Activated CD4-positive, alpha-beta T cell treated with anti-CD3 and anti-CD28 coated beads for 24 hours (primary cell): ENCODE data around the gene ENTPD6.
"Not testable (repeated sequence)": the region's sequence is repeated elsewhere in the genome, so short reads cannot be mapped to it uniquely, and the experiment has no call there.

Source experiments
- DNase-seq, 2 donors: peaks; one replicate each; pipeline ENCODE4 v3.0.0-alpha.2; 2020; ENCODE audit warnings: low read depth in 2 of 2

The ENTPD6 gene

DNA sequence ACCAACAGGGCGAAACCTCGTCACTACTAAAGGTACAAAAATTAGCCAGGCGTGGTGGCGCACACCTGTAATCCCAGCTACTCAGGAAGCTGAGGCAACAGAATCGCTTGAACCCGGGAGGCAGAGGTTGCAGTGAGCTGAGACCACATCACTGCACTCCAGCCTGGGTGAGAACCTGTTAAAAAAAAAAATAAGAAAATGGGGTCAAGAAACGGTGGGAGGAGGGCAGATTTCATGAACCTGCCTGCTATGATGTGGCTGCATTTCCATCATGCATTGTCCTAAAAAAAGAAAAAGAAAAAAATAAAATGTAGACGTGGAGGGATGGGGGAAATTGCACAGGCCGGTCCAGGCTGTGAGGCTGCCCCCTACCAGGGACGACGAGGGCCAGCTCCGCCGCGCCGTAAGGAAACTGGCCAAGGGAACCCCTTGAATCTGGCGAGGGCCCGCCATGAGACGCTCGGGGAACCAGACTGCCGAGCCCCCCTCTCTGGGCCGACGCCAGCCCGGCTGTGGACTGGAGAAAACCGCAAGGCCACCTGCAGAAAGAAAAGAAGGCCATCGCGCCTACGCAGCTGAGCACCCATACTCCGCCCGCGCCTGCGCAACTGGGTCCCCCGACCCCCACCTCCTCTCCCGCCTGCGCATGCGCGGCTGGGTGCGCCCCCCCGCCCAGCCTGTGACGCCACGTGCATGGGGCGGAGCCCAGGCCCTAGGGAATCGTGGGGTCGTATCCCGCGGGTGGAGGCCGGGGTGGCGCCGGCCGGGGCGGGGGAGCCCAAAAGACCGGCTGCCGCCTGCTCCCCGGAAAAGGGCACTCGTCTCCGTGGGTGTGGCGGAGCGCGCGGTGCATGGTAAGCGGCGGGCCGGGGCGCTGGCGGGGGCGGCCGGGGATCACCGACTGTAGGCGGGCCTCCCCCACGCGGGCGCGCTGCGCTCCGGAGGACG lies at the start of gene ENTPD6:
Gene ENTPD6 (plus strand): TSS at position 699 of the 948 bp plus-strand sequence. CDS start 10,825 bp downstream, outside the sequence.
- DNase-seq: peak; percentile 85 to 88

DNA sequence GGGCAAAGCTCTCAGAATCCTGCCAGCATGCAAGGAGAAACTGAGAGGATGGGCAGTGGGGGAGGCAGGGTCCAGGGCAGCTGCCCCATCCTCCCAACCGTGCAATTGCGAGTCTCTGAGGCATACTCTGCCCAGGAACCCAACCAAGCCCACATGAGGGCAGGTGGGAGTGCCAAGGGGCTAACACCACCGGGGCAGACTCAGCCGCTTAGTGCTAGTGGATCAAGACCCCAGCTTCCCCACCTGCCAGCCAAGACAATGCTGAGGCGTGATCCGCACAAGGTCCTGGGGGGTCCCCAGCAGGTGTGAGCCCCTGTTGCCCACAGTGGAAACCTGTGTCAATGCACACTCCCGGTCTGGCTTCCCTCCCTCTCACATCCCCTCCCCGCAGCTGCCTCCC lies 48.5 kb upstream of the ENTPD6 start:
- DNase-seq: no peak

DNA sequence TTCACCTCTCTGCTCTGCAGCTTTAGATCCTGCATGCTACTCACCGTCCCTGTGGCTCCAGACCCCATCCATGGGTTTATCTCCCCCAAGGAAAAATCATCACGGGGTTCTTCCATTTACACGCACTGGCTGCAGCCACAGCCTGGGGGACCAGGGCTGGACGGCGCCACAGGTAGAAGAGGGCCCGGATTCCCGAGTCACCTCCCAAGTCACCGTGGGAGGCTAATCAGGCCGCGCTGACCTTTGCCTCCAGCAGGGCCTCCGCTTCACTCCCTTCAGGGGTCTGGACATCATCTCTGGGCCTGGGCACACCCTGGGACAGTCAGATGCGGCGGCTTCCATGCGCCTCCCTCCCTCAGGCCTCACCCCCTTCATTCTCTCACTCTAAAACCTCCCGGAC lies 47.8 kb upstream of the ENTPD6 start:
- DNase-seq: no peak

DNA sequence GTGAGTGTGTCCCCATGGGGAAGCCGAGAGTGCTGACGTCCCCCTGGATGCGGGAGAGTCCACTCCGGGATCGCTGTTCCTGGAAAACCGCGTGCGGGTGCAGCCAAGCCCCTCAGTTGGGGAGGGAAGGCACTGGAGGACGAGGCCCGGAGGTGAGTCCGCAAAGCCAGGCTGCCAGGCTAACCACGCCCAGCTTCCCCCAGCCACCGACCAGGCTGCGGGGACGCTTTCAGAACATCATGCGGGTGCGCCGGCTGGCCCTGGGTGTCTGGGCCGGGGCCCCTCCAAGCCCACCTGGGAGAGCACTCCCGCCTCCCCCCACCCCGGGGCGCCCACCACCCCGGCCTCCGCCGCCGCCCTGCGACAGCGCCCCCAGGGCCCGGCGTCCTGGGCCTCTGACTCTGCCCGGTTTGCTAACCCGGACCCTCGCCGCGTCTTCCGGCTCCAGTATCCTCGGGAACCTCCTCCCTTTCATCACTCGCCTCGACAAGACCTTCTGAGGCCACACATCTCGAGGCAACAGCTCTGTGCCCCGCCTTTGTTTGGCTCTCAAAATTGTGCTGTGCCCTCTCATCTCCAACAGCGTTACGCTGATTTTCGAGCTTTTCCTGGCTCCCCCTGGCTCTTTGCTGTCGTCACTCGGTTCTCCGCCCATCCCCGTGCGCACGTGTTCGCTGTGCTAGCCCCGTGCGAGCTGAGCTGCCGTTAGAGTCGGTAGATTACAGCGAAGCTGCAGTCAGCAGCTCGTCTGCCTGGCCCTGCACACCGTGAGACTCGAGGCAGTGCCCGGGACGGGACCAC lies 47.1 kb upstream of the ENTPD6 start:
- DNase-seq: peak; percentile 27 to 31

DNA sequence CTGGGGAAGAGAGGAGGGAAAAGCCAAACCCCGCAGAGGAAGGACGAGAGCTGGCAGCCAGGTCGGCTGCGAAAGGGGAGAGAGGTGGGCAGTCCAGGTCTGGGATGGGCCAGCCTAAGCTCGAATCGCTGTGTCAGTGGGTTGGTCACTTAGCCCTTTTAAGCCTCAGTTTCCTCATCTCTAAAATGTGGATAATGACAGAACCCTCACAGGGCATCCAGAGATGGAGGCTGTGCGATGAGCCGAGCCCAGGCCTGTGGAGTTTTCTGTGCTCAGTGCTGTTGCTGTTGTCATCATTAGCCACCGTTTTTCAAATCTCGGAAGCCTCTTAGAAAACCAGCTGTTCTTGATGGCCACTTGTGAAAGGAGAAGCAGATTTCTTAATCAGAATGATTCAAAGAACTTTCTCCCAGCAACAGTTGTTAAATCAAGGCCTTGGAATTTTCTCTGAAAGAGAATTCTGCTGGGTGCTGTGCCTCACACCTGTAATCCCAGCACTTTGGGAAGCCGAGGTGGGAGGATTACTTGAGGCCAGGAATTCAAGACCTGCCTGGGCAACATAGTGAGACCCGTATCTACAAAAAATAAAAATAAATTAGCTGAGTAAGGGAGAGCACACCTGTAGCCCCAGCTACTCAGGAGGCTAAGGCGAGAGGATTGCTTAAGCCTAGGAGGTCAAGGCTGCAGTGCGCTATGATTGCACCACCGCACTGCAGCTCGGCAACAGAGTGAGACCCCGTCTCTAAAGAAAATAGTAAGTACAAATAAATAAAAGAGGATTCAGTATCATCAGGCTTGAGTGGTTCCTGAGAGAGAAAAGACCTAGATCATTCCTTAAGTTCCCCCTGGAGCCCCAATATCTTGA lies 46.3 kb upstream of the ENTPD6 start:
- no peak for DNase-seq

DNA sequence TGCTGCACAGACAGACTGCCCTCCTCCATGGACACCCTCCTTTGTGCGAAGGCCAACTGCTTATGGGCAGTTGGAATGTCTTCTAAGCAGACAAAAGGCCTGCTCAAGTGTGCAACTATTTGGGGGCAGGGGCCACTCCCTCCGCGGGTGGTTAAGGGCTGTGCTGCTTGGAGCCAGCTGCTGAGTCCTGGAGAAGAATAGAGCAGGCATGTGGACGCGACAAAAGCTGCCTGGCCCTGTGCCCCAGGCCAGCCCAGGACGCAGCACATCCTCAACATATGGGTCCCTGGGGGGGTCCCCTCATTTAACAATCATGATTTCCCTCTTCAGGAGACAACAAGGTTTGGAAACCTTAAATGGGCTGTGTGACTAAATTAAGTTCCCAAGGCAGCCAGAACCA lies 45.5 kb upstream of the ENTPD6 start:
- no peak for DNase-seq

DNA sequence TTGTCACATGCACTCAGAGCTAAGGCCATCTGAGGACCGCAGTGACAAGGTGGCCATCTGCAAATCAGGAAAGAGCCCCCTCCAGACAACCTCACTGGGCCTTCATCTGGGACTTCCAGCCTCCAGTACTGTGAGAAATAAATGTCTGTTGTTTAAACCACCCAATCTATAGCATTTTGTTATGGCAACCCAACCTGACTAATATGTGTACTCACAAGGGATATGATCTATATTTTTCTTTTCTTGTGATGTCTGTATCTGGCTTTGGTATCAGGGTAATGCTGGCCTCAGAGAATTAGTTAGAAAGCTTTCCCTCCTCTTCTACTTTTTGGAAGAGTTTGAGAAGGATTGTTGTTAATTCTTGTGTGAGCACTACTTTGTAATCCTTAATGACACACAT lies 37.5 kb upstream of the ENTPD6 start:
- no peak for DNase-seq

DNA sequence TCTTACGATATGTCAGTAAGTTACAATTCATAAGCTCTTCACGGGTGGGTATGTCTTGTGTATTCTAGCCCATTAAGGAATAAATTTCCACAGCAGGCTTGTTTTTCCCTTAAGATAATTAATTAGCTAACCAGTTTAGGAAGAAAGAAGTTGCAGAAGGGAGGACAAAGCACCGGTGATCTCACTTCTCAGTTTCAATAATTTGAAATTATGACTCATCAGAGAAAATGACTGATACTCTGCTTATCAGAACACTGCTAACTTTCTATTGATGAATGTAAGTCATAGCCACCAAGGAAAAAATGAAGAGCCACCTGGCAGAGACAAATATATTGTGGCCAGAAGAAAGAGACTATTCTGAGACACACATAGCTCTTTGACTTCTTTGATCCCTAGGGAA lies 35.0 kb upstream of the ENTPD6 start:
- no peak for DNase-seq

DNA sequence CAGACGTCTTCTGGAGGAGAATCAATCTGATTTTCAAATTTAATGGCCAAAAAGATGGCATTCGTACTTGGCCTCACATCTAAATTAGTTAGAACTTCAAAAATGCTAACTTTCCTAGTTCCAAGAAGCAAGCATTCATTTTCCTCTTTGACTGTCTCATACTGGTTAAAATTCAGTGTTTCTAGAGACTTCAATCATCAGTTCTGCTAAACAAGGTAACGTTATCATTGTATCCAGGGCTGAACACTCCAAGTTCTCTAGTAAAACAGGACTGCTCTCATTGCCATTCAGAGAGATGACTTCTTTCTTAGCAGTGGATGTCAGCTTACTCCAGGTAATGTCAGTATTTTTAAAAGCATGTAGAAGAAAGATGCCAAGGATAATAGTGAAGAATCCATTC lies 34.6 kb upstream of the ENTPD6 start:
- no peak for DNase-seq

DNA sequence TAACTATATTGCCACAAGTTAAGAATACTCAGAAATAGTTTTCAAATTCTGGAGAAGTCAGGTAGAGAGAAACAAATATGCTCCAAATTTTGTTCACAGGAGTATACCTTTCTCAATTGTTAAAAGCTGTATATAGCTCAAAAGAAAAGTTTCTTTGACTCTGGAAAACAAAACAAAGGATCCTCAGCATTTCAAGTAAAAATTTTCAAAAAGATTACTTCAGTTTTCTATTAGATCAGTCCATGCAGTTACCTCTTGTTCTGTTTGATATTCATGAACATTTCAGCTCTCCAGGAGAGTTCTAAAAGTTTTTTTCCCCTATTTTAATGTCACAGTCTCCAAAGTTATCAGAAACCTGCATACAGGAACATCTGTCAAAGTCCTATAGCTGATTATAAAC lies 30.4 kb upstream of the ENTPD6 start:
- no peak for DNase-seq

DNA sequence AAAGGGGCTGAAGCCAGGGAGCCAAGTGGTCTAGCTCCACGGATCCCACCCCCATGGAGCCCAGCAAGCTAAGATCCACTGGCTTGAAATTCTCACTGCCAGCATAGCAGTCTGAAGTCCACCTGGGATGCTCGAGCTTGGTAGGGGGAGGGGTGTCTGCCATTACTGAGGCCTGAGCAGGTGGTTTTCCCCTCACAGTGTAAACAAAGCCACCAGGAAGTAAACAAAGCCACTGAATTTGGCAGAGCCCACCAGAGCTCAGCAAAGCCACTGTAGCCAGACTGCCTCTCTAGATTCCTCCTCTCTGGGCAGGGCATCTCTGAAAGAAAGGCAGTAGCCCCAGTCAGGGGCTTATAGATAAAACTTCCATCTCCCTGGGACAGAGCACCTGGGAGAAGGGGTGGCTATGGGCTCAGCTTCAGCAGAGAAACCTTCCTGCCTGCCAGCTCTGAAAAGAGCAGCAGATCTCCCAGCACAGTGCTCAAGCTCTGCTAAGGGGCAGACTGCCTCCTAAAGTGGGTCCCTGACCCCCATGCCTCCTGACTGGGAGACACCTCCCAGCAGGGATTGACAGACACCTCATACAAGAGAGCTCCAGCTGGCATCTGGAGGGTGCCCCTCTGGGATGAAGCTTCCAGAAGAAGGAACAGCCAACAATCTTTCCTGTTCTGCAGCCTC lies 29.3 kb upstream of the ENTPD6 start:
- DNase-seq: not testable (repeated sequence)

DNA sequence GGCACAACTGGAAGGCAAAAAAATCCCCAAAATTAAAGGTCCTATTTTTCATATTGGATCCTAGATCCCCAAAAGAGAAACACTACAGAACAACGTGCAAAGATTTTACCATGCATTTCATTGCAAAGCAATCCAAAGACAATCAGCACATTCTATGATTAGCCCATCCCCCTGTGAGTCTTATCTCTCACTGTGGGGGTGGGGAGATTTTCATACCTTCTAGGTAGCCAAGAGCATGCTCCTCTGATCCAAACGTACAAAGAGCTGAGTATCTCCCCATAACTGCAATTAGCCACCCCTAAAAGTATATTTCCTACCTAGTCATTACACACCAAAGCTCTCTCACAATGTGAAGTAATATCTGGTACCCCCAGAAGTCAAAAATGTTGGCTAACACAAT lies 22.2 kb upstream of the ENTPD6 start:
- no peak for DNase-seq

DNA sequence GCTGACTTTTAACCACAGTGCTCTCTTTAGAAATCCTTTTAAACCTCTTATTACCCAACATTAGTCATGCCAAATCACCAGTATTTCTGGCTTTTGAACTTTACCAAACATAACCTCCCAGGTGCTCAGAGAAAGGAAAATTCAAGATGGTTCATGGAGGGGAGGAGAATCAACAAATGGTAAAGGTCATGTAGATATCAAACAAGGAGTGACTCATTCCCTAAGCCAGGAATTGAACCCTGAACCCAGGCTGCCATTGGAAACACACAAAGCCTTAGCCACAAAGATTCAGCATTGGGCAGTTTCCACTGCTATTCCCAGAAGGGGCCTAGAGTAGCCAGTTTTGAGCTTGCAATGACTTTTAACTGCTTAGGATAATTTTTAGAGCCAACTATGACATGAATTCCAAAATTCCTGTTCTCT lies 21.6 kb upstream of the ENTPD6 start:
- no peak for DNase-seq

DNA sequence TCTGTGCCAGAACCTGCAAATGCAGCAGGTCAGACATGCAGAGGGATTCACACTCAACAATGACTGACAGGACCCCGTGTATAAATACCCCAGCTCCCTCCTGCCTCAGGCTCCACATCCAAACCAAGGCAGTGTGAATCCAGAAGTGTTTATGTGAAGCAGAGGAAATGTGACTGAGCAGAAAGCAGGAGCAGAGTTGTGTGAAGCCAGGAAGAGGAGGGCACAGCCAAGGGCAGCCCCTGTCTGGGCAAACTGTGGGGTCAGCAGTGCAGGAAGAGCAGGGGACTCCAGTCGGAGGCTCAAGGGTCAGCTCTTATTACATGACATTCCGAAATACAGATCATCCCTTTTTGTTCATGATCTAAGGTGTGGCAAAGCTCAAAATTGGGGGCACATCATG lies 19.3 kb upstream of the ENTPD6 start:
- no peak for DNase-seq

DNA sequence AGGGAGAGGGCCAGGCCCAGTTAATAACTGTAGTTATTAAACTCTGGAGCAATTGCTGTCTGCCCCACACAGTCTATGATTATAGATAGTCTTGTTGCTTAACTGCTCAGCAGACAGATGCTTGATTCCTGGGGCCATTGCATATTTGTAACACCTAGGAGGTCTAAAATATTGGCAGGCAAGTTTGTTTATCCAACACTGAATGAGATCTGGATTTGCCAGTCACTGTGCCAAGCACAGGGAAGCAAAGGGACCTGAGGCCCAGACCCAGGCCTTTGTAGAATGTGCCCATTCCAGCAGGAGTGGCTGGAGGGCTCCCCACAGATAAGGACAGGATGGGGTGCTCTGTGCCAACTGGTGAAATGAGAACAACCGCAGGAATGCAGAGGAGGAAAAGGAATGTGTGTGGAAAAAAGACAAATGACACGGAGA lies 17.6 kb upstream of the ENTPD6 start:
- DNase-seq: no peak

DNA sequence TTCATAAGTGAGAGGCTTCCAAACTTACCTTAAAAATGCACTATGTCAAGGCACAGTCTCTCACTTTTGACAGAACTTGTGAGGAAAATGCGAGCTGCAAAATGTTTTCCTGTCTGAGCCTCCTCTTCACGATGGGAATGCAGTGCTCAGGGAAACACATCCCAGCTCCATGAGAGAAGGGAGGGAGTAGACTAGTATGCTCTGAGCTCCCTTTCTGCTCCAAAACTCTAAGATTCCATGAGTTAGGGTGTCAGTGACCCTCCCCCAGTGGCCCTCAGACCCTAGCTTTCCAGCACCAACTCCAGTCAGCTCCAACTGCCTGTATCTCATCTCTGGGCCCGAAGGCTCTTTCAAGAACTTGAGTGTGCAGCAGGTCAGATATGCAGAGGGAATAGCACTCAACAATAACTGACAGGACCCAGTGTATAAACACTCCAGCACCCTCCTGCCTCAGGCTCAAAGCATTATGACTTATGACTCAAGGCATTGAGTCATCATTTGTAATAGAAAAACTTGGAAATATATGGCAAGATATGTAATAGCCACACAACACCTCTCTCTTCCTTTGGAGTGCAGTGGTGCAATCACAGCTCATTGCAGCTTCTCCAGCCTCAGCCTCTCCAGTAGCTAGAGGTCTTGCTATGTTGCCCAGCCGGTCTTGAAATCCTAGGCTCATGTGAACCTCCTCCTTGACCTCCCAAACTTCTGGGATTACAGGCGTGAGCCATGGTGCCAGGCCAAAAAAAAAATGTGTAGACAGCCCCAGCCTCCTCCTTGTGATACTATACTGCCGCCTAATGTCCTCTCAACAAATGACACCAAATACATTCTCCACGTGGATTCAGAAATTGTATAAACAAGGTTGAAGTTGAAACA lies 16.7 kb upstream of the ENTPD6 start:
- no peak for DNase-seq

DNA sequence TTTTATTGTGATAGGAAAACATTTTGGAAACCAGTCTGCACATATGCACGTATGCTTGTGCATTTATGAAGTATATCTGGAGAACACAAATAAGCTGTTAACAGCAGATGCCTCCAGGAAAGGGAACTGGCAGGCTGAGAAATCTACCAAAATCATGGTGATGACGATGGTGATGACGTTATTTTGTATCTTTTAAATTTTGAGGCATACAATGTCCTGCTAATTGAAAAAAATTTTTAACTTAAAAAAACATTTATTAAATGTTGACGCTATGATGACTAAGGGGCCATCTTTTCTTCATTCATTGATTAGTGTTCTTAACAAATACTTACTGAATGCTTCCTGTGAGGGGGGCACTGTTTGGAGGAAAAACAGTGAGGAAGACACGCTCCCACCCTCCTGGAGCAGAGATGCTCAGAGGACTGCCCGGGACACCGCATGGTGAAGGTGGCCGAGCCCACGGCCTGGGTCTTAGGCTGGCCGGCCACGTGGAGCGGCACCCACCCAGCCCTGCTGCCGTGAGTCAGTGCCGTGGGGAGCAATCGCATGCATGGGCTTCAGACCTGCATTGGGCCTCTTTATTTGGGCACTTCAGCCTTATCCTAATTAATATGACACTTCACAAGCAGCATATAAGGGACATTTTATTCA lies 15.9 kb upstream of the ENTPD6 start:
- DNase-seq: no peak

DNA sequence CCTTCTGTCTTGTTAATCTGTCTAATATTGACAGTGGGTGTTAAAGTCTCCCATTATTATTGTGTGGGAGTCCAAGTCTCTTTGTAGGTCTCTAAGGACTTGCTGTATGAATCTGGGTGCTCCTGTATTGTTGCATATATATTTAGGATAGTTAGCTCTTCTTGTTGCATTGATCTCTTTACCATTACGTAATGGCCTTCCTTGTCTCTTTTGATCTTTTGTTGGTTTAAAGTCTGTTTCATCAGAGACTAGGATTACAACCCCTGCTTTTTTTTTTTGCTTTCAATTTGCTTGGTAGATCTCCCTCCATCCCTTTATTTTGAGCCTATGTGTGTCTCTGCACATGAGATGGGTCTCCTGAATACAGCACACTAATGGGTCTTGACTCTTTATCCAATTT lies 11.1 kb upstream of the ENTPD6 start:
- DNase-seq: not testable (repeated sequence)

DNA sequence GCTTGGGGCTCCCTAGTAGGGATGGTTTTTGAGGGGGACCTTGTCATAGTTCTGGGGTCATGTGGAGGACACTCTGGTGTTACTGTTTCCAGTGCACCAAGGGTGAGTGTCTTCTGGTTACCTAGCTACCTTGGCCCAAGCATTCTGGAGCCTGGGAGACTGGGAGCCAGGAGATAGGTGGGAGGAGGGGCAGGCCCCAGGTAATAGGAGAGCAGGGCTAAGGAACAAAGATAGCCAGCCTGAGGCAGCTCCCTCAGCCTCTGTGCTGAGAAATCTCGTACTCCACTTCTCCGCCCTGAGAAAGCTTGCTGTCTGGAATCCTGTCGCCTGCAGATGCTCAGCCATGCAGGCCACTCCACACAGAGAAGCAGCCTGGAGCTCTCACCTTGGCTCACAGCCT lies 8.3 kb upstream of the ENTPD6 start:
- DNase-seq: no peak

DNA sequence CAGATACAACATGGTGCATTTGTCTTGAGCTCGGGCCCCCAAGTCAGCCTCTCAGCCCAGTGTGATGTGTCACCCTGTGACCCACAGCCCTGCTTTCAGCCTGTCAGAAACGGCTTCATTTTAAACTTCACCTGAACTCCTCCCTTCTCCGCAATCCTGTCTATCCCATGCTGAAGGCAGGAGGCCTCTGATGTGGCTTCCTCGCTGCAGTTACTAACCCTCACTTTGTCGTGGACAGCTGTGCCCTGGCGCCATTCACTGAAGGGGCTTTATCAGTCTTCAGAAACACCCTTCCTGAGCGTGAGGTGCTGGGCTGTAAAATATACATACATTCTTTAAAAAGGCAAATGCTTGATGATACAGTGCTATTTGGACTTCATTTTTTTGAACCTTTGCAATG lies 7.9 kb upstream of the ENTPD6 start:
- DNase-seq: no peak
